Measurements from ENCODE around the gene FCGR3B.
A peak's percentile ranks its signal among the peaks of the same experiment; 100 is the strongest.
"Not testable (repeated sequence)": the region's sequence is repeated elsewhere in the genome, so short reads cannot be mapped to it uniquely, and the experiment has no call there.

FCGR3B gene

GRCh38 chr1:161636189-161636782, 5.3 kb upstream of the FCGR3B start:
- not testable (repeated sequence) for H3K27ac ChIP-seq (ENCODE audit: low read depth, low read length); H3K9ac ChIP-seq (ENCODE audit: low read length); H3K4me3 ChIP-seq (ENCODE audit: low read depth in 1 of 2, low read length in 2 of 2); H3K36me3 ChIP-seq (ENCODE audit: insufficient read depth, low read length); H3K27me3 ChIP-seq (ENCODE audit: control insufficient read depth in 1 of 2, insufficient read depth in 2 of 2, low read length in 2 of 2); H3K9me3 ChIP-seq (ENCODE audit: low read length); H3K4me1 ChIP-seq (ENCODE audit: insufficient read depth, low read length)

GRCh38 chr1:161634993-161635392, 4.0 kb upstream of the FCGR3B start:
- not testable (repeated sequence) for H3K36me3 ChIP-seq (ENCODE audit: insufficient read depth, low read length); H3K9ac ChIP-seq (ENCODE audit: low read length)

GRCh38 chr1:161630128-161630742, 741 bp downstream of the FCGR3B start:
- not testable (repeated sequence) for H3K9ac ChIP-seq (ENCODE audit: low read length); H3K4me1 ChIP-seq (ENCODE audit: insufficient read depth, low read length); H3K36me3 ChIP-seq (ENCODE audit: insufficient read depth, low read length); H3K27ac ChIP-seq (ENCODE audit: low read depth, low read length); H3K9me3 ChIP-seq (ENCODE audit: low read length); H3K27me3 ChIP-seq (ENCODE audit: control insufficient read depth in 1 of 2, insufficient read depth in 2 of 2, low read length in 2 of 2); H3K4me3 ChIP-seq (ENCODE audit: low read depth in 1 of 2, low read length in 2 of 2)

More at GRCh38 chr1:161634993-161635392, 4.0 kb upstream of the FCGR3B start:
- H3K4me1 ChIP-seq (ENCODE audit: insufficient read depth, low read length); H3K27ac ChIP-seq (ENCODE audit: low read depth, low read length); H3K9me3 ChIP-seq (ENCODE audit: low read length); H3K4me3 ChIP-seq (ENCODE audit: low read depth in 1 of 2, low read length in 2 of 2); H3K27me3 ChIP-seq (ENCODE audit: control insufficient read depth in 1 of 2, insufficient read depth in 2 of 2, low read length in 2 of 2): not testable (repeated sequence)

DNA sequence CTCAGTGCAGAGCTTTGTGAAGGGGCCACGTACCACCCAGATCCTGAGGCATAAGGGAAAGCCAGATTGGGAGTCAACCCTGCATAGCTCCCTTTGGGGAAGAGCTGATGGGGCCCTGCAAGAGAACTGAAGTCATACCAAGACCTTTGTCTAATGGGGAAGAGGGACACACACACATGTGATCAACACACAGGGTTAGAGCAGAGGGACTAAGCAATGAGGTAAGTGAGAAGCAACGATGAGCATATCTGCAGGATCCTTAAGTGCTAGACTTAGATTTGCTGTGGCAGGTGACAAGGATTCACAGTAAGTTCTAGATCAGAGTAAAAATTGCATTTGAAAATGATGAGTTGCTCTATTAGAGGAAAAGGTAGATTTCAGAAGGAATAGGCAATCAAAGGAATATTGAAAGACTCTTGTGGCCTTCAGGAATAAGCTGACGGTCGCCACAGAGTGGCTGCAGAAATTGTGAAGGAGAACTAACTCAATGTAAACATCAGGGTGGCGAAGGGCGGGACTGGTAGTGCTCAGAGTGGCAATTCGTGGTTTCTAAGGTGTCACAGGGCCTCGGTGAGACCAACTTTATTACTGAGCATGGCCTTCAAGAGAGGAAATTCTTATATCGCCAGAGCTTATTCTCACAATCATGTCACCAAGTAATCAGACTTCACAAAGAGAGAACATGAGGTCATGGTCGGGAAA, 4.4 kb downstream of the FCGR3B start:
- H3K27me3 ChIP-seq (ENCODE audit: control insufficient read depth in 1 of 2, insufficient read depth in 2 of 2, low read length in 2 of 2); H3K9ac ChIP-seq (ENCODE audit: low read length); H3K4me3 ChIP-seq (ENCODE audit: low read depth in 1 of 2, low read length in 2 of 2); H3K9me3 ChIP-seq (ENCODE audit: low read length); H3K4me1 ChIP-seq (ENCODE audit: insufficient read depth, low read length); H3K36me3 ChIP-seq (ENCODE audit: insufficient read depth, low read length); H3K27ac ChIP-seq (ENCODE audit: low read depth, low read length): not testable (repeated sequence)

DNA sequence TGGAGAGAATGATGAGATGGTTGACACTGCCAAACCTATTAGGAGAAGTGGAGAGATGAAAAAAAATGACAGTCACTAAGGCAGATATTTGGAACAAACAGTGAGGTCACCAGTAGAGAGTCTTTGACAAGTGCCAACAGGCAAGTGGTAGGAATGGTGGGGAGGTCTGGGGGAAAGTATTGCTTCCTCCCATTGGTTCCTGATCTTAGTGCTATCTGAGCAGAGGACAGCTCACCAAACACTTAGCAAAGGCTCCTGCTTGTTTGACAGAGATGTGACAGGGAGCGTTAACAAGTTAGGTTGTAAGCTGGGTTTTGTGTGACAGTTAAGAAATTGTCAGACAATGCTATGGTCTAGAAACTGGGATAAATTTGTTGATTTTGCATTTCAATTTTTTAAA, 6.4 kb downstream of the FCGR3B start:
- not testable (repeated sequence) for H3K4me3 ChIP-seq (ENCODE audit: low read depth in 1 of 2, low read length in 2 of 2); H3K9me3 ChIP-seq (ENCODE audit: low read length); H3K27me3 ChIP-seq (ENCODE audit: control insufficient read depth in 1 of 2, insufficient read depth in 2 of 2, low read length in 2 of 2); H3K36me3 ChIP-seq (ENCODE audit: insufficient read depth, low read length); H3K27ac ChIP-seq (ENCODE audit: low read depth, low read length); H3K9ac ChIP-seq (ENCODE audit: low read length); H3K4me1 ChIP-seq (ENCODE audit: insufficient read depth, low read length)

DNA sequence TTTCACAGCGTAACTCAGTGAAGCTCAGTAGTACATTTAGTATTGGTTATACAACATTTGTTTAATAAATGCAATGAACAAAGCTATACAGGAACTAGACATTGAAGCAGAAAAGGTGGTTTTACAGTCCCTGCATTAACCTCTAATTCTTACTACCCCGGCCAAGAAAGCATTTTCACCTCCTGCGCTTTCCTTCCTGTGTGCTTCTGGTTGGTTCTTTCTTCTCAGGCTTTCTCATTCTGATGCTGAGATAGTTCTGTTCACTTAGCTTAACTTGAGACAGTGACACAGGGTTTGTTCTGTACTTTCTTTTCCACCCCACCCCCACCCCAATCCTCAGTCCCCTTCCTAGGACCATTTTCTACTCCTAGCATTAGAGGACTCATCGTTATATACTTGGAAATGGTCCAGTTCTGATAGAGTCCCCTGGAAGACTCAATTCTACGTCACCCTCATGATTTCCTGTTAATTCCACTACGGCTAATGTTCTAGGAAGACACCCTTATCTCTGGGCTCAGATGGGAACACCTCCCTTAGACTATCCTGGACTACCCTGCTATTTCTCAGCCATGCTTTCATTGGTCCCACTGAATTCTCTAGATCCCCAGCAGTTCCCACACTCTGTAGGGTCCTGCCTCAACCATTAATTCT, 7.5 kb downstream of the FCGR3B start:
- H3K27ac ChIP-seq (ENCODE audit: low read depth, low read length); H3K4me3 ChIP-seq (ENCODE audit: low read depth in 1 of 2, low read length in 2 of 2); H3K9ac ChIP-seq (ENCODE audit: low read length); H3K9me3 ChIP-seq (ENCODE audit: low read length); H3K27me3 ChIP-seq (ENCODE audit: control insufficient read depth in 1 of 2, insufficient read depth in 2 of 2, low read length in 2 of 2); H3K4me1 ChIP-seq (ENCODE audit: insufficient read depth, low read length); H3K36me3 ChIP-seq (ENCODE audit: insufficient read depth, low read length): not testable (repeated sequence)

GRCh38 chr1:161622054-161622453, 8.9 kb downstream of the FCGR3B start:
- H3K27ac ChIP-seq (ENCODE audit: low read depth, low read length); H3K4me1 ChIP-seq (ENCODE audit: insufficient read depth, low read length); H3K4me3 ChIP-seq (ENCODE audit: low read depth in 1 of 2, low read length in 2 of 2); H3K9me3 ChIP-seq (ENCODE audit: low read length); H3K27me3 ChIP-seq (ENCODE audit: control insufficient read depth in 1 of 2, insufficient read depth in 2 of 2, low read length in 2 of 2); H3K9ac ChIP-seq (ENCODE audit: low read length); H3K36me3 ChIP-seq (ENCODE audit: insufficient read depth, low read length): not testable (repeated sequence)

DNA sequence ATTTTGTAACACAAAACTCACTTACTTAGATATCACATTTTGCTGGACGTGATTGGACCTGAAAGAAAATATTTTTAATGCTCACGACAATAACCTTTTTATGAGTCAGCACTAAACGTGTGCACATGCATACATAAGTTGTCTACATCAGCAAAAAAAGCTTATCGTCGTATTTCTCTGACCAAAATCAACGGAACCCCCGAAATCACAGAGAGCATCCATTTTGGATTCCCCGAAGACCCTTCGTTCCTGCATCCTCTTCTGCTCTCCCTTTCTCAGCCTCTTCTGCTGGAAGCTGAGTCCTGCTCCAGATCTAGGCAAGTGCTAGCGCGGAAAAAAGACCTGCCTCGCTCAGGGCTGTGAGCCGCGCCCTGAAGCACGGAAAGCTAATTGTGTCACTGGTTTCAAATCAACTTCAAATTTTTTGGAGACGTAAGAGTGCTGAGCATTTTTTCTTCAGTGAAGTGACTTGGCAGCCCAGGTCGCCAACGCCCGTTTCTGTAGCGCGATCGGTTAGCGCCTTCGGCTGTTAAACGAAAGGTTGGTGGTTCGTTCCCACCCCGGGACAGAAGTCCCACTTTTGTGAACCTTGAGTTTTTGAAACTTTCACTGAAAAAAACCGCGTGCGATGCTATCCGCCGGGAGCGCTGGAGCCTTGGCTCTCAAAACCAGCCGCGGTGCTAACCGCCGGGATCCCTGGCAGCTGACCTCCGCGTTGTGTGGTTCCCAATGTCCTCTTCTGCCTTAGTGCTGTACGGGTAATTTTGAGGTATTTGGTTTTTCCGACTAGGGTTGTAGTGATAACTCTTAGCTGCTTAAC, 9.6 kb downstream of the FCGR3B start:
- H3K9ac ChIP-seq (ENCODE audit: low read length); H3K27me3 ChIP-seq (ENCODE audit: control insufficient read depth in 1 of 2, insufficient read depth in 2 of 2, low read length in 2 of 2); H3K9me3 ChIP-seq (ENCODE audit: low read length); H3K4me1 ChIP-seq (ENCODE audit: insufficient read depth, low read length); H3K27ac ChIP-seq (ENCODE audit: low read depth, low read length); H3K36me3 ChIP-seq (ENCODE audit: insufficient read depth, low read length): not testable (repeated sequence)
- H3K4me3 ChIP-seq (ENCODE audit: low read depth in 1 of 2, low read length in 2 of 2), result peak overlapping the region; percentile 20 to 50

DNA sequence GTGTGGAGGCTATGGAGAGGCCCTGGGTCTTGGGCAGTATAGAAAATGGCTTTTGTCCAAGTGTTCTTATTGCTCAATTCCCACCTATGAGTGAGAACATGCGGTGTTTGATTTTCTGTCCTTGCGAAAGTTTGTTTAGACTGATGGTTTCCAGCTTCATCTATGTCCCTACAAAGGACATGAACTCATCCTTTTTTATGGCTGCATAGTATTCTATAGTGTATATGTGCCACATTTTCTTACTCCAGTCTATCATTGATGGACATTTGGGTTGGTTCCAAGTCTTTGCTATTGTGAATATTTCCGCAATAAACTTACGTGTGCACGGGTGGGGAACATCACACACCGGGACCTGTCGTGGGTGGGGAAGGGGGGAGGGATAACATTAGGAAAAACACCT, 10.6 kb downstream of the FCGR3B start:
- H3K4me1 ChIP-seq (ENCODE audit: insufficient read depth, low read length); H3K27me3 ChIP-seq (ENCODE audit: control insufficient read depth in 1 of 2, insufficient read depth in 2 of 2, low read length in 2 of 2); H3K9ac ChIP-seq (ENCODE audit: low read length); H3K27ac ChIP-seq (ENCODE audit: low read depth, low read length); H3K9me3 ChIP-seq (ENCODE audit: low read length); H3K4me3 ChIP-seq (ENCODE audit: low read depth in 1 of 2, low read length in 2 of 2); H3K36me3 ChIP-seq (ENCODE audit: insufficient read depth, low read length): not testable (repeated sequence)

GRCh38 chr1:161618517-161618916, 12.5 kb downstream of the FCGR3B start:
- H3K9ac ChIP-seq (ENCODE audit: low read length); H3K27me3 ChIP-seq (ENCODE audit: control insufficient read depth in 1 of 2, insufficient read depth in 2 of 2, low read length in 2 of 2); H3K4me3 ChIP-seq (ENCODE audit: low read depth in 1 of 2, low read length in 2 of 2); H3K9me3 ChIP-seq (ENCODE audit: low read length); H3K27ac ChIP-seq (ENCODE audit: low read depth, low read length); H3K36me3 ChIP-seq (ENCODE audit: insufficient read depth, low read length); H3K4me1 ChIP-seq (ENCODE audit: insufficient read depth, low read length): not testable (repeated sequence)

DNA sequence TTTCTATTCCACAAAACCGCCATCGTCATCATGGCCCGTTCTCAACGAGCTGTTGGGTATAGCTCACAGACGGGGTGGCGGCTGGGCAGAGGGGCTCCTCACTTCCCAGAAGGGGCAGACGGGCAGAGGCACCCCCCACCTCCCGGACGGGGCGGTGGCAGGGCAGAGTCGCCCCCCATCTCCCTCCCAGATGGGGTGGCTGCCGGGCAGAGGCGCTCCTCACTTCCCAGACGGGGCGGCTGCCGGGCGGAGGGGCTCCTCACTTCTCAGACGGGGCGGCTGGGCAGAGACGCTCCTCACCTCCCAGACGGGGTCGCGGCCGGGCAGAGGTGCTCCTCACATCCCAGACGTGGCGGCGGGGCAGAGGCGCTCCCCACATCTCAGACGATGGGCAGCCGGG, 14.6 kb downstream of the FCGR3B start:
- not testable (repeated sequence) for H3K4me3 ChIP-seq (ENCODE audit: low read depth in 1 of 2, low read length in 2 of 2); H3K27me3 ChIP-seq (ENCODE audit: control insufficient read depth in 1 of 2, insufficient read depth in 2 of 2, low read length in 2 of 2); H3K36me3 ChIP-seq (ENCODE audit: insufficient read depth, low read length); H3K27ac ChIP-seq (ENCODE audit: low read depth, low read length); H3K9me3 ChIP-seq (ENCODE audit: low read length); H3K9ac ChIP-seq (ENCODE audit: low read length); H3K4me1 ChIP-seq (ENCODE audit: insufficient read depth, low read length)

Measured in muscle layer of colon (tissue), 2 donors.